Mucosa of descending colon (tissue), 3 donors: Measurements from ENCODE around the gene MAGEF1. TPM values are rescaled to one million over a fixed set of nuclear protein-coding genes. Genes with fewer than 3 reads are reported as not detected.

Experiments used
- ATAC-seq: fragments of 200-7000 bp; cut with Tn5 transposase; one replicate; pipeline ENCODE4 v1.9.1; 2020; ENCODE audit warnings: mild to moderate bottlenecking, moderate library complexity
- DNase-seq, 3 donors: peaks; one replicate each; pipeline ENCODE4 v3.0.0-alpha.2; 2020
- H3K36me3 ChIP-seq: fragments of 200-600 bp; one replicate; pipeline ENCODE4 v1.8.0; 2021; ENCODE audit warnings: low read depth, mild to moderate bottlenecking
- H3K4me1 ChIP-seq: fragments of 200-600 bp; one replicate; pipeline ENCODE4 v1.8.0; 2021; ENCODE audit warnings: low read depth, mild to moderate bottlenecking
- H3K4me3 ChIP-seq: fragments of 200-600 bp; one replicate; pipeline ENCODE4 v1.8.0; 2021; ENCODE audit warnings: mild to moderate bottlenecking
- H3K9me3 ChIP-seq: fragments of 200-600 bp; one replicate; pipeline ENCODE4 v1.8.0; 2021; ENCODE audit warnings: mild to moderate bottlenecking
- intact Hi-C, 2 donors: fragments of 100-400 bp; cut with DNase I in 1 of 2; cut with micrococcal nuclease in 1 of 2; formaldehyde crosslinking; loops; one replicate each; pipeline versions ENCODE4 v1.11.0 to v1.11.1; 2022; cut with DNase I, micrococcal nuclease
- total RNA-seq, 3 donors: library from RNA; stranded (reverse); fragmentation: NEBNext Ultra II Directional in 2 of 3; extraction: Animal tissue kit (Norgen Biotek cat#: 25700) in 2 of 3; gene quantifications; one replicate each; pipeline versions ENCODE4 v1.2.1 to v1.2.4, GENCODE V29; 2021 to 2023
- TF ChIP-seq, protein P1 (sequence below): fragments of 200-600 bp; IDR thresholded peaks from one replicate; pipeline ENCODE4 v1.8.0; 2022; ENCODE audit warnings: antibody characterized with exemption, mild to moderate bottlenecking
- donor health status: DM: no; HTN: no; CAD: no; lungs with moderate emphysema.
- donor health status: DM: no; HTN: no; CAD: no.
- donor health status: DM: no; HTN: yes; CAD: no.

Gene MAGEF1
- total RNA-seq, 3 donors from 2014 or later, result 17.3 to 30.2 (median 24.4) TPM

DNA sequence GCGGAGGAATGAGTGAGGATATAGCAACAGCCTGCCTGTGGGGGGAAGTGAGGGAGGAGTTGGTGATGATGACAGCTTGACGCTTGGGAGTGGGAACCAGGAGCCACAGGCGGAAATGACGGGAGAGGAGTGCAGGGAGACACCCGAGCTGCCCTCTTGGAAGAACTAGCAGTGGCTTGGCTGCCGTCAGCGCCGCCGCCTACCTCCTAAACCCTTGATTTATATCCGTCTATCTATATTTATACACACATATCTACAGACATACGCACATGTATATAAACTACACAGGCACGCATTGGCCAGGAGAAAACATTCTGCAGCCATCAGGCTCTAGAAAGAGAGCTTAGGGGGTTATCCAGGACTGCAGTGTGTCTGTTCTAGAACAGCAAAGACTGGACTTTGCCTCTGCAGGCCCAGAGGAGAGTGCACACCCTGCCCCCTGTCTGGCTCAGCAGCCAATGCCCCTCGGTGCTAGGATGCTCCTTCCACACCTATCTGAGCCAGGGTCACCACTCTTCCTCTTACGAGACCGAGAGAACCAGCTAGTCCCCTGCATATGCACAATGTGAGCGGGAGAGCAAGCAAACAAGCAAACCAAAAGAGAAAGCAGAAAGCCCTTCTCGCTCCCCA is 45.3 kb upstream of the MAGEF1 start:
- intact Hi-C loops, result no loop called here
- H3K36me3 ChIP-seq, result no peaks in the 10 kb centered on the region
- DNase-seq (peak; percentile 64 to 71 (median 67)), ATAC-seq (peak; percentile 81)
- H3K4me3 ChIP-seq, result no peak overlapping the region
- H3K4me1 ChIP-seq, result peaks cover 15% of the 10 kb centered on the region
- H3K9me3 ChIP-seq, result no peaks in the 10 kb centered on the region
- TF ChIP-seq, protein P1, sequence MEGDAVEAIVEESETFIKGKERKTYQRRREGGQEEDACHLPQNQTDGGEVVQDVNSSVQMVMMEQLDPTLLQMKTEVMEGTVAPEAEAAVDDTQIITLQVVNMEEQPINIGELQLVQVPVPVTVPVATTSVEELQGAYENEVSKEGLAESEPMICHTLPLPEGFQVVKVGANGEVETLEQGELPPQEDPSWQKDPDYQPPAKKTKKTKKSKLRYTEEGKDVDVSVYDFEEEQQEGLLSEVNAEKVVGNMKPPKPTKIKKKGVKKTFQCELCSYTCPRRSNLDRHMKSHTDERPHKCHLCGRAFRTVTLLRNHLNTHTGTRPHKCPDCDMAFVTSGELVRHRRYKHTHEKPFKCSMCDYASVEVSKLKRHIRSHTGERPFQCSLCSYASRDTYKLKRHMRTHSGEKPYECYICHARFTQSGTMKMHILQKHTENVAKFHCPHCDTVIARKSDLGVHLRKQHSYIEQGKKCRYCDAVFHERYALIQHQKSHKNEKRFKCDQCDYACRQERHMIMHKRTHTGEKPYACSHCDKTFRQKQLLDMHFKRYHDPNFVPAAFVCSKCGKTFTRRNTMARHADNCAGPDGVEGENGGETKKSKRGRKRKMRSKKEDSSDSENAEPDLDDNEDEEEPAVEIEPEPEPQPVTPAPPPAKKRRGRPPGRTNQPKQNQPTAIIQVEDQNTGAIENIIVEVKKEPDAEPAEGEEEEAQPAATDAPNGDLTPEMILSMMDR, result no peak

DNA sequence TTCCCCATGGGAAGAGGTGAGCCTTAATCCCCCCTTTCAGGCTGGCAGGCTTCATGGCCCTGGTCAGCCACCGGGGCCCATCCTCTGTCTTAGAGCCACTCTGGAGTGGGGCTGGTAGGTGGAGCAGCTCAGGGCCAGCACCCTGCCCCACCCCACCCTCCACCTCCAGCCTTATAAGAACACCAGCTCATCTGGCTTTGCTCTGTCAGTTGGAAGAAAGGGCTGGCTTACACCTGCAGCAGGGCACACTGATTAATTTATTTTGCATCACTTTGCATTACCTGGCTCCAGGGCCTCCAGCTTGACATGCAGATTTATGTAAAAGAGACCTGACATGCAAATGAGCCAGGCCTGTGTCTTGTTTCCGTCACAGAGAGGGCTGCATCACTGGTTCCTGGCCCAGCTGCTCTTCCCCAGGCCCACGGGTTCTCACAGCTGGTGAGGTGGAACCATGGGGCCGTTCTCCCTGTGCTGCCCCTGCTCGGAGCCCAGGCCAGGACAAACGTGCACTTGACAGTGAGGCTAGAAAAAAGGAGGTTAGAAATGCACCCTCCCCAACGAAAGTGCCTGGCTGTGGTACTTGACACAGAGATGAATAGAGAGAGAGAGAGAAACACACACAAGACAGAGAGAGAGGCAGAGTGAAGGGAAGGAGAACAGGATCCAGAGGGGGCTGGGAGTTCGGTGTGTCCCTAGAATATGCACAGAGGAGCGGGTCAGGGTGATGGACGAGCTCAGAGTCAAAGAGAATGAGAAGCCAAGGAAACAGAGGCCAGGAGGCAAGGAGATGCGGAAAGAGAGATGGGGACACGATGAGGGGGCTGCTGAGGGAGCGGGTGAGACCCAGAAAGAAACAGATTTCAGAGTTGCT is 44.5 kb upstream of the MAGEF1 start:
- no peaks in the 10 kb centered on the region for H3K36me3 ChIP-seq
- peak; percentile 55 for ATAC-seq
- peaks cover 15% of the 10 kb centered on the region for H3K4me1 ChIP-seq
- no peaks in the 10 kb centered on the region for H3K9me3 ChIP-seq
- H3K4me3 ChIP-seq, result no peak overlapping the region
- TF ChIP-seq, protein P1, result no peak
- DNase-seq, result peak in 1 of 3 donors; percentile 45
- intact Hi-C loops, result no loop called here

DNA sequence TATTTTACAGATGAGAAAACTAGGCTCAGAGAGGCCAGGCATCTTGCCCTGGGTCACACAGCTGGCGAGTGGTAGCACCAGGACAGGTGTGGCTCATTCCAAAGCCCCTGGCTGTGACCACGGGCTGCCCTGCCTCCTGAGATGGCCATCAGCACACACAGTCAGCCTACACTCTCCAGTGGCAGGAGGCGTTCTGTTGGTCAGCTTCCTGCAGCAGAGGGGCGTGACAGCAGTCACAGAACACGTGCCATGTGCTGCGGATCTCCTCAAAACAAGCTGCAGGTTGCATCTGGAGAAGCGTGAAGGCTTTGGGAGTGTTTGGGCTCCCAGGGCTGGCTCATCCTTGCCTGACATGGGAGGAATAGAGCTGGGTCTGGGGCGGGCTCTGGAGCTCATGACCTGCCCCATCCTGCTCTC is 43.5 kb upstream of the MAGEF1 start:
- intact Hi-C loops, result no loop called here
- no peak overlapping the region for H3K4me3 ChIP-seq
- ATAC-seq (no peak), DNase-seq (peak in 1 of 3 donors; percentile 19)
- no peaks in the 10 kb centered on the region for H3K36me3 ChIP-seq
- TF ChIP-seq, protein P1, result no peak
- H3K9me3 ChIP-seq, result no peaks in the 10 kb centered on the region
- H3K4me1 ChIP-seq, result peaks cover 15% of the 10 kb centered on the region

DNA sequence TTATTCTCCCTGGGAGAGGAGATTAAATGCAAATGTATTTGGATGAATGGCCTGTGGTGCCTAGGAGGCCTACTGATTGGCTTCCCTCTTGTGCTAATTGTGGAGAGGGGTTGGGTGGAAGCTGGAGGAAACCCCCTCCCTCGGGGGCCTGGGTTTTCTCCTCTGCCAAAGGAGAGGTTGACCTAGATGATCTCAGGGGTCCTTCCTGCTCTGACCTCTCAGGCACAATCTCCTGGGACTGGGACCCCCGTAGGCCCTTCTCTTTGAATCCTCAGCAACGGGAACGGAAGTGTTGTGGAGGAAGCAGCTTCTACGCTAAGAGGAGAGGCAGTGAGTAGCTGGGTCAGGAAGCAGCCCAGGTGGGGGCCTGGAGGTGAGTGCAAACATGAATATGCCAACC is 40.5 kb upstream of the MAGEF1 start:
- TF ChIP-seq, protein P1, result no peak
- Histone ChIP-seq H3K36me3 (no peaks in the 10 kb centered on the region), H3K9me3 (no peaks in the 10 kb centered on the region), H3K4me3 (no peak overlapping the region), H3K4me1 (peaks cover 15% of the 10 kb centered on the region)
- intact Hi-C loops, result no loop called here
- no peak for ATAC-seq
- peak in 1 of 3 donors; percentile 9 for DNase-seq

DNA sequence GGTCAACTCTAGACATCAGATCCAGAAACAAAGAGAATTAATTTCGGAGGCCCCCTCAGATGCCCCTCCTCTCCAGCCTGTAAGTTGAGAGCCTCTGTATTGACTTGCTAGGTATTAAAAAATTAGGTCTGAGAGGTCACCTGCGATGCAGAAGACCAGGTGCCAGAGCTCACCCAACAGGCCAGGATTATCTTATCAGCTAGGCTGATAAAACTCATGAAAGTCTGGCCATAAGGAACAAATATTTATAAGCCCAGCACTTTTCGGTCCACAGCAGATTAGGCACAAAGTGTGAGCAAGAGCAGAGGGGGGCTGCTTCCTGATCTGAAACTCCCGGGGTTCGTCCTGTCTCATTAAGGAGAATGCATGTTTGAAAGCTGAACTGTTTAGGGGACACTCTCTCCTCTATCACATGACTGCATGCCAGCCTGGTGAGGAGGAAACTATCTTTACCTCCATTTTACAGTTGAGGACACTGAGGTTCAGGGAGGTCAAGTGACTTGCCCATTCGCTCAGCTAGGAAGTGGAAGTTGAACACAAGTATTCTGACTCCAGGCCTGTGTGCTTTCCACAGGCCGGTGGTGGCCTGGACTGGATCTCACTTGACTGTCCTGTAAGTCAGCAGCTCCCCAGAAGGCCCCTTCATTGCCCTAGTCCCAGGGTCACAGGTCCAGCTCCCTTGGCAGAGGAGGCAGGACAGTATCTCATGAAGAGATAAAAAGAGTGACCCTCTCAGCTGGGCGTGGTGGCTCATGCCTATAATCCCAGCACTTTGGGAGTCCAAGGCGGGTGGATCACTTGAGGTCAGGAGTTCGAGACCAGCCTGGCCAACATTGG is 39.6 kb upstream of the MAGEF1 start:
- H3K9me3 ChIP-seq, result no peaks in the 10 kb centered on the region
- TF ChIP-seq, protein P1, result no peak
- ATAC-seq (no peak), DNase-seq (no peak)
- peaks cover 6% of the 10 kb centered on the region for H3K4me1 ChIP-seq
- intact Hi-C loops, result no loop called here
- H3K36me3 ChIP-seq, result no peaks in the 10 kb centered on the region
- H3K4me3 ChIP-seq, result no peak overlapping the region
